Activated CD4-positive, alpha-beta T cell treated with anti-CD3 and anti-CD28 coated beads, Interleukin-10, Interleukin-2, amounts not matched to agents 100 ng/mL and 50 ng/mL, durations not matched to agents 16 hours and 8 hours (primary cell): ENCODE measurements around the gene KIAA0513.
"Not testable (repeated sequence)": the region's sequence is repeated elsewhere in the genome, so short reads cannot be mapped to it uniquely, and the experiment has no call there.

Experiments
- DNase-seq: peaks from one replicate; pipeline ENCODE4 v3.0.0-alpha.2; 2020

KIAA0513 gene

GRCh38 chr16:85093705-85094104, 66.1 kb downstream of the KIAA0513 start:
- DNase-seq = no peak

GRCh38 chr16:85094176-85094805, 66.7 kb downstream of the KIAA0513 start:
- DNase-seq = no peak

- DNase-seq = no peak
Measured at GRCh38 chr16:85094812-85095211, 67.2 kb downstream of the KIAA0513 start.

- DNase-seq = no peak
Measured at GRCh38 chr16:85096921-85097320, 69.3 kb downstream of the KIAA0513 start.

GRCh38 chr16:85098565-85098964, 71.0 kb downstream of the KIAA0513 start:
- DNase-seq = no peak

- no peak for DNase-seq
Measured at GRCh38 chr16:85100265-85100664, 72.7 kb downstream of the KIAA0513 start.

- DNase-seq = no peak
Measured at GRCh38 chr16:85101956-85102630, 74.5 kb downstream of the KIAA0513 start.

- DNase-seq = no peak
Measured at GRCh38 chr16:85103114-85104079, 75.8 kb downstream of the KIAA0513 start.

- DNase-seq = no peak
Measured at GRCh38 chr16:85104147-85104546, 76.6 kb downstream of the KIAA0513 start.

- DNase-seq = peak; percentile 23
Measured at GRCh38 chr16:85104821-85105391, 77.3 kb downstream of the KIAA0513 start.

- DNase-seq = no peak
Measured at GRCh38 chr16:85105475-85105874, 77.9 kb downstream of the KIAA0513 start.

- DNase-seq = no peak
Measured at GRCh38 chr16:85107083-85107482, 79.5 kb downstream of the KIAA0513 start.

- DNase-seq = no peak
Measured at GRCh38 chr16:85107532-85107931, 79.9 kb downstream of the KIAA0513 start.

- DNase-seq = no peak
Measured at GRCh38 chr16:85110105-85110504, 82.5 kb downstream of the KIAA0513 start.

- DNase-seq = no peak
Measured at GRCh38 chr16:85111184-85111583, 83.6 kb downstream of the KIAA0513 start.

GRCh38 chr16:85112364-85112763, 84.8 kb downstream of the KIAA0513 start, which contains the start of gene CIBAR2:
TSS of gene CIBAR2 (minus strand) at chr16:85112472. CDS start at chr16:85112352, 120 bp downstream.
- no peak for DNase-seq

GRCh38 chr16:85113168-85113733, 85.7 kb downstream of the KIAA0513 start:
- DNase-seq = no peak

- DNase-seq = no peak
Measured at GRCh38 chr16:85113913-85114312, 86.3 kb downstream of the KIAA0513 start.

GRCh38 chr16:85114909-85115567, 87.4 kb downstream of the KIAA0513 start:
- peak; percentile 84 for DNase-seq

GRCh38 chr16:85117418-85117817, 89.8 kb downstream of the KIAA0513 start:
- DNase-seq = no peak

GRCh38 chr16:85120006-85120340, 92.4 kb downstream of the KIAA0513 start:
- no peak for DNase-seq

GRCh38 chr16:85123441-85123840, 95.8 kb downstream of the KIAA0513 start:
- DNase-seq = not testable (repeated sequence)
